Astrocyte of the spinal cord (primary cell): Measurements from ENCODE around the gene HS1BP3.

Experiments
- DNase-seq: peaks from one replicate; pipeline ENCODE4 v3.0.0; 2011; ENCODE audit warnings: low read depth, low spot score
- H3K4me3 ChIP-seq: 2 replicates; pipeline ENCODE4 v1.5.1; 2011; ENCODE audit warnings: low read depth, mild to moderate bottlenecking, low read length, moderate library complexity
- CTCF ChIP-seq: IDR thresholded peaks from 2 replicates; pipeline ENCODE4 v1.5.1; 2012; ENCODE audit warnings: low read depth, mild to moderate bottlenecking, low read length, inconsistent platforms
- in situ Hi-C: cut with HindIII; loops from 2 replicates; pipeline ENCODE4 v1.10.0; 2017; ENCODE audit warnings: low sequenced_read_pairs

The HS1BP3 gene

GRCh38 chr2:20678780-20679179, 27.9 kb upstream of the HS1BP3 start:
- no peak for TF ChIP-seq CTCF
- DNase-seq: no peak
- H3K4me3 ChIP-seq: no peak overlapping the region
- in situ Hi-C loops: no loop called here

- TF ChIP-seq CTCF: no peak
- in situ Hi-C loops: no loop called here
- no peak overlapping the region for H3K4me3 ChIP-seq
- DNase-seq: no peak
Measured at GRCh38 chr2:20678086-20678395, 27.1 kb upstream of the HS1BP3 start.

GRCh38 chr2:20677301-20678085, 26.6 kb upstream of the HS1BP3 start:
- H3K4me3 ChIP-seq: no peak overlapping the region
- in situ Hi-C loops: no loop called here
- peak; percentile 5 for TF ChIP-seq CTCF
- no peak for DNase-seq

GRCh38 chr2:20676353-20677215, 25.7 kb upstream of the HS1BP3 start:
- no peak overlapping the region for H3K4me3 ChIP-seq
- no peak for DNase-seq
- no peak for TF ChIP-seq CTCF
- in situ Hi-C loops: no loop called here

GRCh38 chr2:20675701-20676352, 24.9 kb upstream of the HS1BP3 start:
- no peak for TF ChIP-seq CTCF
- in situ Hi-C loops: no loop called here
- no peak overlapping the region for H3K4me3 ChIP-seq
- DNase-seq: no peak

GRCh38 chr2:20674974-20675679, 24.2 kb upstream of the HS1BP3 start:
- H3K4me3 ChIP-seq: no peak overlapping the region
- no peak for TF ChIP-seq CTCF
- peak; percentile 77 for DNase-seq
- in situ Hi-C loops: no loop called here
